H1 (cell line): ENCODE data around the gene TSPAN5. TPM values are rescaled to one million over a fixed set of nuclear protein-coding genes. Genes with fewer than 3 reads are reported as not detected.

Experiments used
- CTCF ChIA-PET: fragments of 300-600 bp; sonication (Branson Sonifier 250); formaldehyde crosslinking; loops from one replicate; lab custom pipeline; 2021; ENCODE audit not compliant: partially characterized antibody; lab: Charles Lee
- POLR2A ChIA-PET: fragments of 300-600 bp; sonication (Branson Sonifier 250); formaldehyde crosslinking; loops from one replicate; lab custom pipeline; 2021; ENCODE audit warnings: inconsistent platforms; ENCODE audit not compliant: partially characterized antibody; lab: Charles Lee
- DNase-seq, 2 experiments: peaks; one replicate each; pipeline versions ENCODE4 v3.0.0 to v3.0.0-alpha.2; 2010 to 2022; ENCODE audit warnings: low spot score in 2 of 2, low read depth in 1 of 2, mixed read lengths in 1 of 2
- FAIRE-seq: peaks from 2 replicates; lab custom pipeline; 2011; peaks lifted over from hg19 to GRCh38; lab: Jason Lieb, UNC
- H2AFZ ChIP-seq: 2 replicates; pipeline ENCODE4 v1.8.1; 2012; ENCODE audit warnings: low read length, inconsistent platforms
- H2AK5ac ChIP-seq: 2 replicates; pipeline ENCODE4 v1.6.1; 2013; ENCODE audit warnings: low read depth, low read length
- H2BK120ac ChIP-seq: replicated peaks from 2 replicates; pipeline ENCODE3; 2013; ENCODE audit warnings: low read depth, low read length, inconsistent platforms
- H2BK12ac ChIP-seq: 2 replicates; pipeline ENCODE4 v1.6.1; 2013; ENCODE audit warnings: low read depth, low read length
- H2BK15ac ChIP-seq: 2 replicates; pipeline ENCODE4 v1.6.1; 2013; ENCODE audit warnings: low read length
- H2BK20ac ChIP-seq: 2 replicates; pipeline ENCODE4 v1.6.1; 2013; ENCODE audit warnings: low read length
- H2BK5ac ChIP-seq: 2 replicates; pipeline ENCODE4 v1.6.1; 2013; ENCODE audit warnings: low read depth, low read length
- H3K14ac ChIP-seq: 2 replicates; pipeline ENCODE4 v1.6.1; 2013; ENCODE audit warnings: inconsistent platforms; ENCODE audit not compliant: insufficient read length
- H3K18ac ChIP-seq: 2 replicates; pipeline ENCODE4 v1.6.1; 2013; ENCODE audit warnings: low read length; ENCODE audit errors: extremely low read depth
- H3K23ac ChIP-seq: 2 replicates; pipeline ENCODE4 v1.6.1; 2013; ENCODE audit warnings: inconsistent platforms; ENCODE audit not compliant: insufficient read length
- H3K23me2 ChIP-seq: 2 replicates; pipeline ENCODE4 v1.6.1; 2013; ENCODE audit warnings: low read depth, low read length
- H3K27ac ChIP-seq: 2 replicates; pipeline ENCODE4 v1.6.1; 2011; ENCODE audit warnings: low read depth, low read length, inconsistent platforms
- H3K27me3 ChIP-seq, 4 experiments: replicated peaks in 1 of 4; 1 replicate in 1 of 4; 2 replicates in 3 of 4; pipeline versions ENCODE4 v1.6.1 to v1.8.1; 2011 to 2013; ENCODE audit warnings: low read length in 3 of 4, mild to moderate bottlenecking in 3 of 4, inconsistent platforms in 2 of 4, mixed read lengths in 2 of 4, moderate library complexity in 1 of 4; ENCODE audit not compliant: control insufficient read depth in 3 of 4, insufficient read depth in 3 of 4; ENCODE audit errors: extremely low read depth in 1 of 4
- H3K36me3 ChIP-seq, 4 experiments: 2 replicates each; pipeline versions ENCODE4 v1.6.1 to v1.8.1; 2011 to 2013; ENCODE audit warnings: mild to moderate bottlenecking in 4 of 4, low read length in 3 of 4, moderate library complexity in 2 of 4, control low read depth in 1 of 4, inconsistent platforms in 1 of 4; ENCODE audit not compliant: insufficient read depth in 4 of 4, control insufficient read depth in 2 of 4
- H3K4ac ChIP-seq: replicated peaks from 2 replicates; pipeline ENCODE3; 2013; ENCODE audit warnings: low read length, low read depth, mixed read lengths, inconsistent platforms; ENCODE audit not compliant: insufficient read length
- H3K4me1 ChIP-seq, 4 experiments: replicated peaks in 1 of 4; 1 replicate in 1 of 4; 2 replicates in 3 of 4; pipeline versions ENCODE4 v1.6.1 to v1.8.1; 2011 to 2013; ENCODE audit warnings: low read length in 3 of 4, inconsistent platforms in 2 of 4, mixed read lengths in 1 of 4; ENCODE audit not compliant: insufficient read depth in 4 of 4, control insufficient read depth in 3 of 4
- H3K4me2 ChIP-seq, 2 experiments: 2 replicates each; pipeline versions ENCODE4 v1.6.1 to v1.8.1; 2011 to 2013; ENCODE audit warnings: low read depth in 2 of 2, low read length in 2 of 2, control low read depth in 1 of 2, inconsistent platforms in 1 of 2, mild to moderate bottlenecking in 1 of 2; ENCODE audit not compliant: insufficient read depth in 1 of 2
- H3K4me3 ChIP-seq, 4 experiments: fragments of 200-600, 300-600 bp in 1 of 4; sonication (generic), shearing (Covaris generic), sonication (Bioruptor Twin) in 1 of 4; 2 replicates each; pipeline versions ENCODE4 v1.5.1 to v1.8.1; 2011 to 2016; ENCODE audit warnings: low read length in 4 of 4, low read depth in 3 of 4, control low read depth in 2 of 4, inconsistent platforms in 2 of 4, mild to moderate bottlenecking in 2 of 4, mixed read lengths in 1 of 4, moderate library complexity in 1 of 4; ENCODE audit not compliant: insufficient read depth in 2 of 4; ENCODE audit errors: extremely low read depth in 1 of 4
- H3K56ac ChIP-seq: replicated peaks from 2 replicates; pipeline ENCODE3; 2013; ENCODE audit warnings: low read depth, mild to moderate bottlenecking, mixed read lengths, low read length, inconsistent platforms; ENCODE audit not compliant: insufficient read length
- H3K79me1 ChIP-seq: 2 replicates; pipeline ENCODE4 v1.6.1; 2013; ENCODE audit warnings: low read depth, low read length, control low read depth
- H3K79me2 ChIP-seq, 2 experiments: 2 replicates each; pipeline versions ENCODE4 v1.6.1 to v1.8.1; 2012 to 2013; ENCODE audit warnings: low read length in 2 of 2, mild to moderate bottlenecking in 2 of 2, inconsistent platforms in 1 of 2; ENCODE audit not compliant: insufficient read depth in 2 of 2, control insufficient read depth in 1 of 2
- H3K9ac ChIP-seq, 4 experiments: replicated peaks in 1 of 4; 1 replicate in 1 of 4; 2 replicates in 3 of 4; pipeline versions ENCODE4 v1.6.1 to v1.8.1; 2011 to 2013; ENCODE audit warnings: low read depth in 3 of 4, low read length in 3 of 4, control low read depth in 2 of 4, mild to moderate bottlenecking in 2 of 4, moderate library complexity in 2 of 4, inconsistent platforms in 1 of 4; ENCODE audit errors: extremely low read depth in 1 of 4
- H3K9me3 ChIP-seq, 2 experiments: 2 replicates each; pipeline versions ENCODE4 v1.6.1 to v1.8.1; 2012 to 2013; ENCODE audit warnings: mild to moderate bottlenecking in 2 of 2, moderate library complexity in 2 of 2, control low read depth in 1 of 2, inconsistent platforms in 1 of 2, low read depth in 1 of 2, low read length in 1 of 2, mixed read lengths in 1 of 2; ENCODE audit not compliant: insufficient read depth in 2 of 2
- H4K20me1 ChIP-seq, 2 experiments: replicated peaks in 1 of 2; 2 replicates each; pipeline versions ENCODE3 to v1.8.1; 2011 to 2013; ENCODE audit warnings: inconsistent platforms in 2 of 2, low read length in 2 of 2, mild to moderate bottlenecking in 1 of 2; ENCODE audit not compliant: insufficient read depth in 2 of 2, control insufficient read depth in 1 of 2
- H4K5ac ChIP-seq: 2 replicates; pipeline ENCODE4 v1.6.1; 2013; ENCODE audit warnings: low read length, low read depth, mixed read lengths, inconsistent platforms; ENCODE audit not compliant: insufficient read length
- H4K8ac ChIP-seq: 2 replicates; pipeline ENCODE4 v1.8.0; 2013; ENCODE audit warnings: mild to moderate bottlenecking, moderate library complexity, low read length, inconsistent platforms; ENCODE audit not compliant: insufficient read depth; ENCODE audit errors: extremely low read depth
- H4K91ac ChIP-seq: replicated peaks from 2 replicates; pipeline ENCODE3; 2013; ENCODE audit warnings: low read length, mixed read lengths, inconsistent platforms; ENCODE audit not compliant: insufficient read length
- CBX8 ChIP-seq: fragments of 300-800, 300-1000 bp; sonication (generic); IDR thresholded peaks from 2 replicates; pipeline ENCODE4 v1.7.1; 2016; ENCODE audit warnings: low read depth, low read length, borderline replicate concordance
- FOSL1 ChIP-seq: IDR thresholded peaks from 2 replicates; pipeline ENCODE4 v1.6.1; 2011; ENCODE audit warnings: mild to moderate bottlenecking, low read depth, low read length, moderate library complexity; ENCODE audit not compliant: insufficient read depth
- GABPA ChIP-seq: IDR thresholded peaks from 2 replicates; pipeline ENCODE4 v1.6.1; 2011; ENCODE audit warnings: mild to moderate bottlenecking, low read length, moderate library complexity, borderline replicate concordance; ENCODE audit not compliant: insufficient read depth
- JUN ChIP-seq: IDR thresholded peaks from 2 replicates; pipeline ENCODE4 v1.6.1; 2011; ENCODE audit warnings: low read depth, mild to moderate bottlenecking, improper control_type of control experiment, low read length
- JUND ChIP-seq: IDR thresholded peaks from 2 replicates; pipeline ENCODE4 v1.6.1; 2011; ENCODE audit warnings: mild to moderate bottlenecking, improper control_type of control experiment, low read length
- KDM1A ChIP-seq: fragments of 200-600, 300-600 bp; sonication (generic); IDR thresholded peaks from 2 replicates; pipeline ENCODE4 v1.7.1; 2016; ENCODE audit warnings: mild to moderate bottlenecking, low read length, borderline replicate concordance
- KDM4A ChIP-seq: IDR thresholded peaks from one replicate; pipeline ENCODE4 v1.7.1; 2012; ENCODE audit warnings: low read depth, mild to moderate bottlenecking, moderate library complexity, low read length, inconsistent platforms; ENCODE audit not compliant: severe bottlenecking
- POLR2A ChIP-seq, 2 experiments: IDR thresholded peaks; 1 replicate in 1 of 2; 2 replicates in 1 of 2; pipeline ENCODE4 v1.6.1; 2011; ENCODE audit warnings: low read depth in 2 of 2, low read length in 2 of 2, mild to moderate bottlenecking in 2 of 2; ENCODE audit errors: control extremely low read depth in 1 of 2
- POU5F1 ChIP-seq: IDR thresholded peaks from 2 replicates; pipeline ENCODE4 v1.6.1; 2011; ENCODE audit warnings: low read depth, mild to moderate bottlenecking, low read length, moderate library complexity
- RAD21 ChIP-seq, 2 experiments: IDR thresholded peaks in 1 of 2; conservative IDR thresholded peaks in 1 of 2; 2 replicates each; pipeline ENCODE4 v1.6.1; 2011; ENCODE audit warnings: low read depth in 2 of 2, low read length in 2 of 2, improper control_type of control experiment in 1 of 2, inconsistent platforms in 1 of 2, mild to moderate bottlenecking in 1 of 2, moderate library complexity in 1 of 2
- SIRT6 ChIP-seq: IDR thresholded peaks from one replicate; pipeline ENCODE4 v1.7.1; 2012; ENCODE audit warnings: low read length, inconsistent platforms
- SUZ12 ChIP-seq: fragments of 200-600 bp; sonication (generic); IDR thresholded peaks from 2 replicates; pipeline ENCODE4 v1.6.1; 2012; ENCODE audit warnings: mild to moderate bottlenecking, inconsistent platforms, low read length, moderate library complexity, mixed read lengths
- WGBS, 2 experiments: shearing (Covaris generic) in 1 of 2; methylation state at CpG; one replicate each; pipeline versions ENCODE4 v1.1.6 to v1.1.7; 2013 to 2015; ENCODE audit warnings: low lambda C conversion rate in 2 of 2, mixed read lengths in 2 of 2, inconsistent platforms in 1 of 2, low coverage in 1 of 2, missing lambda C conversion rate in 1 of 2; ENCODE audit not compliant: insufficient replicate concordance in 2 of 2, insufficient coverage in 1 of 2, insufficient read length in 1 of 2; ENCODE audit errors: extremely low coverage in 1 of 2, missing lambda C conversion rate in 1 of 2; 5-methylcytosine and 5-hydroxymethylcytosine counted together
- polyA plus RNA-seq, 7 experiments: library from polyadenylated mRNA; depleted of rRNA in 3 of 7; stranded (reverse) in 5 of 7; unstranded in 2 of 7; fragments of >200 nt in 5 of 7; fragments of 200-250 nt in 2 of 7; gene quantifications; 1 replicate in 5 of 7; 2 replicates in 1 of 7; 4 replicates in 1 of 7; pipeline versions ENCODE4 v1.2.1 to v1.2.3, GENCODE V29; 2011 to 2013; ENCODE audit warnings: missing spikeins in 2 of 7, mixed read lengths in 2 of 7
- total RNA-seq: library from RNA; stranded (reverse); fragmentation: NEBNext Ultra II Directional; extraction: Animal tissue kit (Norgen Biotek cat#: 25700); gene quantifications from 2 replicates; pipeline ENCODE4 v1.2.1, GENCODE V29; 2021

Gene TSPAN5
- total and polyA plus RNA-seq, 2 of the 8 experiments (the other 6 are each of a cell fraction or from before 2014, with no cell fraction given) = 17.6 to 21.2 TPM

DNA sequence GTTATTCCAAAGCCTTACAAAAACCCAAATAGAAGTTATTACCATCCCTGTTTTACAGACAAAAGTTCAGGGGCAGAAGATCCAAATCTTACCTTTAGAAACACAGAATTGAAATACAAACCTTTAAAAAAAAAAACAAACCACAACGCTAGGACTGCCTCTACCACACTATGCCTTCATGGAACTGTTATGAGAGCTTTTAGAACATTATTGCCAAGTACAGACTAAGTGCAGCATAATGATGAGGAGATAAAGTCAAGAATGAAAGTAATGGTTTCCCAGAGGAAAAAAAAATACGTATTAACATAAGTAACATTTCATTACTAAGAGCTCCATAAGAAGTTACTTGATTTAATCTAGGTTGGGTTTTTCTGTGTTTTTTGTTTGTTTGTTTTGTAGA, 34.3 kb downstream of the TSPAN5 start:
- H3K23ac ChIP-seq = no peak overlapping the region
- no peak overlapping the region for H3K56ac ChIP-seq
- no peak overlapping the region for H4K5ac ChIP-seq
- H3K4me2 ChIP-seq = no peak overlapping the region
- H2AK5ac ChIP-seq = no peak overlapping the region
- no peak overlapping the region for H3K4me3 ChIP-seq
- H3K27me3 ChIP-seq = no peaks in the 10 kb centered on the region
- peaks cover 0 to 18% (median 3%) of the 10 kb centered on the region in 4 experiments; a peak in 4 of 7 replicates for H3K4me1 ChIP-seq
- H3K27ac ChIP-seq = no peak overlapping the region
- DNase-seq = no peak
- H3K36me3 ChIP-seq = no peaks in the 10 kb centered on the region
- FAIRE-seq = no peak
- CTCF ChIA-PET = interaction anchor here (1.4 kb wide), 1 partner anchor 24 kb away, joined by 6 read pairs; no protein-coding TSS in a partner anchor
- H2AFZ ChIP-seq = no peak overlapping the region
- H2BK20ac ChIP-seq = no peak overlapping the region
- H2BK15ac ChIP-seq = no peak overlapping the region
- peaks cover 0 to 27% of the 10 kb centered on the region in 2 experiments; a peak in 2 of 4 replicates for H3K79me2 ChIP-seq
- no peak overlapping the region for H2BK5ac ChIP-seq
- no peaks in the 10 kb centered on the region; the same call in 1 of the 2 replicates for H3K23me2 ChIP-seq
- POLR2A ChIA-PET = interaction anchor here (1.0 kb wide), 1 partner anchor 34 kb away, joined by 4 read pairs; the partner anchor contains the start of gene TSPAN5
- H4K91ac ChIP-seq = no peak overlapping the region
- no peaks in the 10 kb centered on the region for H4K20me1 ChIP-seq
- H3K9ac ChIP-seq = no peak overlapping the region
- no peak for TF ChIP-seq SUZ12
- no peak for TF ChIP-seq GABPA
- TF ChIP-seq POLR2A (IDR thresholded peaks at IDR 0.05; ENCODE audit: control extremely low read depth in 1 of 2, low read depth in 2 of 2, low read length in 2 of 2) = no peak
- TF ChIP-seq KDM1A = no peak
- no peak for TF ChIP-seq POU5F1
- no peak for TF ChIP-seq JUN
- TF ChIP-seq CBX8 = no peak
- TF ChIP-seq JUND = no peak
- no peak for TF ChIP-seq SIRT6
- TF ChIP-seq KDM4A = no peak
- TF ChIP-seq RAD21 (IDR thresholded peaks at IDR 0.05 in 1 of 2, conservative IDR thresholded peaks at IDR 0.05 in 1 of 2; ENCODE audit: low read depth in 2 of 2, low read length in 2 of 2) = no peak
- TF ChIP-seq FOSL1 = no peak
- H3K18ac ChIP-seq = no peak overlapping the region
- no peaks in the 10 kb centered on the region for H3K79me1 ChIP-seq
- no peak overlapping the region for H3K14ac ChIP-seq
- no peak overlapping the region for H2BK12ac ChIP-seq
- H3K4ac ChIP-seq = no peak overlapping the region
- no peak overlapping the region for H2BK120ac ChIP-seq
- 86% methylated on average over 2 of the region's 2 CpGs; no CpG with 5 or more reads in 1 of the 2 experiments for WGBS, 2 experiments
- no peaks in the 10 kb centered on the region for H3K9me3 ChIP-seq
- H4K8ac ChIP-seq = no peak overlapping the region
